Measurements from ENCODE around the gene TSPAN4. TPM values are rescaled to one million over a fixed set of nuclear protein-coding genes. Genes with fewer than 3 reads are reported as not detected.

The TSPAN4 gene
- total RNA-seq, 1 donor from 2014 or later: 10.8 TPM

- intact Hi-C loops (cut with micrococcal nuclease): no loop called here
These were observed 38.7 kb upstream of the TSPAN4 start for GRCh38 chr11:803770-804598.

DNA sequence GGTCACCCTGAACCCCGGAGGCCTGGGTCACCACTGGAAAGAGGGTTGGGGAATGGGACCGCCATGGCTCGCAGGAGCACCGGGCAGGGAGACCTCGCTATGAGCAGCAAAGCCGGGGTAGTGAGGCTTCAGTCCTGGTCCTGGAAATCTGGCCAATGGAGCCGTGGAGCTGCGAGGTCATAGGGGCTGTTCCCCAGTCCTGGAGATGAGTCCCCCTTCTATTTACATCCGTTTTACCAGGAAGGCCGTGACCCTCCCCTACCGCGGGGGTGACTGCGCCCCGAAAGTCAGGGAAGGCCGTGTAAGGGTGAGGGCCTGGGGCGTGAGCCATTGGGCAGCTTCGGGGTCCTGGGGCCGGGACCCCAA, 38.1 kb upstream of the TSPAN4 start:
- intact Hi-C loops (cut with micrococcal nuclease): no loop called here

- intact Hi-C loops (cut with micrococcal nuclease): loop anchor here (1.0 to 5.0 kb wide), 9 partner anchors 11 to 541 kb away; partner anchors contain the start of genes DEAF1, GATD1, PHRF1 and POLR2L
These were observed 34.0 kb upstream of the TSPAN4 start for GRCh38 chr11:808427-809286.

DNA sequence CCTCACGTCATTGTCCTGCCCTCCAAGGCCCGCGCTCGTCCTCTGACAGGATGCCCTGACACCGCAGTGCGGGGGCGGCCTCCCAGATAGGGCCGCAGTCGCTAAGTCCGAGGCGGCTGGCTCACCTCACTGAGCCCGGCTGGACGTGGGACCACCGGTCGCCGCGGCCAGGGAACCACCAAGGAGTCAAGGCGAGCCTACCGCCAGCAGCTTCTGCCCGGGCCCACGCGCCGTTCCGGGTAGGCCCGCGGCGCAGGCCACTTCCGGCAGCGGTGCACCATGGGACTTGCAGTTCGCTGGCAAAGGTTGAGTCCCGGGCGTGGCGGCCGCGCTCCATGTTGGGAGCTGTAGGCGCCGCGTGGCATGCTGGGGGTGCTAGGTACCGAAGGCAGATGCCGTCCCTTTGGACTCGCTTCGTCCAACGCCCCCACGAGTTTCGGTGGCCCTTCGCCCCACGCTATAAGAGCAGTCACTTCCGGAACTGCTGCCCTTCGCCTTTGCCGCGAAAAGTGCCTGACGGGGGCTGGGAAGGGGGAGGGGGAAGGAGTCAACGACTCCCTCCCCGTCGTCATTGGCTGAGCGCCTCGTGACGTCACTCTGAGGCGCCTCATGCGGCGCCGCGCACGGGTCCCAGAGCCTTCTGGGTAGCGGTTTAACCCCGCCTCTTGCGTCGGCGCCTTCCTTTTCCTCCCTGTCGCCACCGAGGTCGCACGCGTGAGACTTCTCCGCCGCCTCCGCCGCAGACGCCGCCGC, 33.2 kb upstream of the TSPAN4 start, which contains the start of gene RPLP2:
RPLP2 (plus strand) TSS at position 681 of the 753 bp plus-strand sequence. CDS start 268 bp downstream, outside the sequence.
- intact Hi-C loops (cut with micrococcal nuclease): loop anchor here (1.0 to 5.0 kb wide), 9 partner anchors 10 to 542 kb away; partner anchors contain the start of genes DEAF1, GATD1, PHRF1 and POLR2L

- intact Hi-C loops (cut with micrococcal nuclease): no loop called here
These were observed 32.5 kb upstream of the TSPAN4 start for GRCh38 chr11:810040-810567.

- intact Hi-C loops (cut with micrococcal nuclease): no loop called here
These were observed 31.0 kb upstream of the TSPAN4 start for GRCh38 chr11:811446-812245.

GRCh38 chr11:812390-812789, 30.3 kb upstream of the TSPAN4 start:
- intact Hi-C loops (cut with micrococcal nuclease): no loop called here

GRCh38 chr11:813072-813455, 29.6 kb upstream of the TSPAN4 start:
- intact Hi-C loops (cut with micrococcal nuclease): no loop called here

DNA sequence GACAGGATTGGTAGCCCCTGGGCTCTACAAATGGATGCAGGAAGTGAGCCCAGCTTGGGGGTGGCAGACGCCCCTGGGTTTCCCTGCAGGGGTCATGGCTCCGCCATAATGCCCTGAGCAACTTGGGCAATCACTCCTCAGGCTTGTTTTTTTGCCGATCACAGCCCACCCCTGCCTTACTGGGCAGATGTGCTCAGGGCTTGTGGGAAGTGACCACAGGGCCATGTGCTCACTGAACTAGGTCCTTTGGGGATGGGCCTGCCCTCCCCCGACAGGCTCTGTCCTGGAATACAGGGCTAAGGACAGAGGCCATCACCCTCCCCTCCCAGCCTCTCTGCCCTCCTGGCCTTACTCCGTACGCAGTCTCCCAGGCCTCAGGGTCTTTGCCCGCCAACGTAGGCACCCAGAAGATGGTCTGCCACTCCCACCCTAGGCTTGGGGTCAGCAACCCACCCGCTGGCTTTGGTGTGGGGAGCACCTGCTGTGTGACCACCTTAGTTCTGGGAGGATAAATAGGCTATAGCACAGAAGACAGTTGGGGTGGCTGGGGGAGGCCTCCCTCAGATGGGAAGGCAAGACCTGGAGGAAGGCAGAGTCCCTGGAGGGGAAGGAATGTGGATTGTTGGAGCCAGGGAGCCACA, 29.1 kb upstream of the TSPAN4 start:
- intact Hi-C loops (cut with micrococcal nuclease): no loop called here

DNA sequence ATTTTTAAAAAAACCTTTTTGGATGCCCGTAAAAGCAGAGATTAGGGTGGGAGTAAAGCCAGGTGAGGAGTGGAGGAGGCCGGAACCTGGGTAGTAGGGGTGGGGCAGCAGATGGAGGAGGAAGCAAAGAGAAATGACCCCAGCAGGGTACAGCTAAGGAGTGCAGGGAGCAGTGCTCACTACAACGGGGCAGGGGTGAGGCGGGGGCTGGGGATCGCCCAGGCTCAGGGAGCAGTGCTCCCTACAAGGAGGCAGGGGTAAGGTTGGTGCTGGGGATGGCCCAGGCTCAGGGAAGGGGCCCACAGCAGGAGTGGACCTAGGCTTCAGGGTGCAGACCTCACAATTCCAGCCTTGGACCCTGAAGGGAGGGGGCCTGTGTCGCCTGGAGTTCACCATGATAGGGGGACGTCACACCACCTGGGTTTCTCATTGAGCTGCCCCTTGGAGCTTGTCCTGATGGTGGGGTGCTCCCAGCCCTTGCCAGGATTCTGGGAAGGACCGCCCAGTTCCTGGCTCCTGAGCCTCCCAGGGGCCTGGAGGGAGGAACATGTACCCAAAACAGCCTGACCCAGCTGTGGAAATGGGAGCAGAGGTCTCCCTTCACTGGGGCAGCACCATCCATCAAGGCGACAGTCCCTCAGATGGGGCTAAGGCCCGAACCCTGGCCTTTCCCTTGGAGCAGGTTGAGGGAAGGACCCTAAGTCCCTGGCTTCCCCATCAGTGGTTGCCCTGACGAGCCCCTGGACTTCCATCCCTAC, 26.8 kb upstream of the TSPAN4 start:
- intact Hi-C loops (cut with micrococcal nuclease): no loop called here

GRCh38 chr11:816433-816779, 26.2 kb upstream of the TSPAN4 start:
- intact Hi-C loops (cut with micrococcal nuclease): no loop called here

DNA sequence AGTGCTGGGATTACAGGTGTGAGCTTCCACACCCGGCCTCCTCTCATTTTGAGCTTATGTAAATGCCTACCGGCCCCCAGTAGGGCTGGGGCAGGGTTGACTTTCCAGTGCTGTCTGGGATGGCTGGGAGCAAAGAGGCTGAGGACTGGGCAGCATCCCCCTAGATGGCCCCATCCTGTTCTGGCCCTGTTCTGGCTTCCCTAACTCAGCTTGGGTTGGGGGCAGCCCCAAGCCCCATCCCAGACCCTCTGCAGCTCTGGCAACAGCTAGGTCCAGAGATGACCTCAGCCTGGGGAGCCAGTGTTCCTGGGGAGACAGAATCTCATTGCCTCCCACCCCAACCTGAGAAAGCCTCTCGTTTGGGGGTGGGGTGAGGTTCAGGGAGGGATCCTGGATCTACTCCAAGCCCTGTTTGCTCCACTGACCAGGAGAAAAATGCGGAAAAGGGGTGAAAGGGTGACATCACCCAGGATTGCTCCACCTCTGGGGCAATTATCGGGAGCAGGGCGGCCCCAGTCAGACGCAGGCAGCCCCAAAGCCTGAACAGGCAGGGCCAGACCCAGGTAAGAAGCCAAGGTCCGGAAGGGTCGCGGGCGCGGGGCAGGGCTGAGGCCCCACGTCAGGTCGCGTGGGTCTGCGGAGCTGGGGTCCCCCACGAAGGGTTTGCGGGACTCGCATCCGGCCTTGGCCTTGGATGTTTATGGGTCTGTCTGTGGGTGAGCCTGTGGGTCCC, 24.1 kb upstream of the TSPAN4 start, which contains the start of gene PNPLA2:
PNPLA2 (plus strand) TSS at position 519 of the 733 bp plus-strand sequence. CDS start 805 bp downstream, outside the sequence.
- intact Hi-C loops (cut with micrococcal nuclease): loop anchor here (1.0 kb wide), 3 partner anchors 9 to 24 kb away; partner anchors contain the start of genes PIDD1, POLR2L, RPLP2 and TSPAN4

DNA sequence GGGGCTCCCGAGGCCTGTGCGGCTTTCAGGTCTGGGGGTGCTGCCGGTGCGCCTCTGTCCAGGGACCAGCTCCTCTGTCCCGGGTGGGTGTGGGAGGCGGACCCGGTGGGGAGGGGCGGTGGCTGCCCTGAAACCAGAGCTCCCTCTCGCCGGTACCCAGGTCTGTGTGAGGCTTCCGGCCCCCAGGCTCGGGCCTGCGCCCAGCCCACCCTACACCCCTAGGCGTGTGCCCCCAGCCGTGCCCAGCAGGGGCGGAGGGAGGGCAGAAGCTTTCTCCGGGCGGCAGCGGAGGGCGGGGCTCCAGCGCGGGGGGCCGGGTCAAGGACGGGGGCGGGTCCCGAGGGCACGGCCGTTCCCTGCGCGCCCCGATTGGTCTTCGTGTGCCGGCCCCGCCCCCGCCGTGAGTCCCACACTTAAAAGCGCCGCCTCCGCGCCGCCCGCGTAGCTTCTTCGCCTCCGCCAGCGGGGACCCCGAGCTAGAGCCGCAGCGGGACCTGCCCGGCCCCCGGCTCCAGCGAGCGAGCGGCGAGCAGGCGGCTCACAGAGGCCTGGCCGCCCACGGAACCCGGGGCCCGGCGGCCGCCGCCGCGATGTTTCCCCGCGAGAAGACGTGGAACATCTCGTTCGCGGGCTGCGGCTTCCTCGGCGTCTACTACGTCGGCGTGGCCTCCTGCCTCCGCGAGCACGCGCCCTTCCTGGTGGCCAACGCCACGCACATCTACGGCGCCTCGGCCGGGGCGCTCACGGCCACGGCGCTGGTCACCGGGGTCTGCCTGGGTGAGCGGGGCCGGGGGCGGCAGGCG, 23.3 kb upstream of the TSPAN4 start:
- intact Hi-C loops (cut with micrococcal nuclease): loop anchor here (1.0 kb wide), 3 partner anchors 10 to 23 kb away; partner anchors contain the start of genes PIDD1, POLR2L, RPLP2 and TSPAN4

GRCh38 chr11:819943-820649, 22.6 kb upstream of the TSPAN4 start:
- intact Hi-C loops (cut with micrococcal nuclease): loop anchor here (1.0 kb wide), 5 partner anchors 10 to 23 kb away; partner anchors contain the start of genes PIDD1, POLR2L, RPLP2 and TSPAN4

DNA sequence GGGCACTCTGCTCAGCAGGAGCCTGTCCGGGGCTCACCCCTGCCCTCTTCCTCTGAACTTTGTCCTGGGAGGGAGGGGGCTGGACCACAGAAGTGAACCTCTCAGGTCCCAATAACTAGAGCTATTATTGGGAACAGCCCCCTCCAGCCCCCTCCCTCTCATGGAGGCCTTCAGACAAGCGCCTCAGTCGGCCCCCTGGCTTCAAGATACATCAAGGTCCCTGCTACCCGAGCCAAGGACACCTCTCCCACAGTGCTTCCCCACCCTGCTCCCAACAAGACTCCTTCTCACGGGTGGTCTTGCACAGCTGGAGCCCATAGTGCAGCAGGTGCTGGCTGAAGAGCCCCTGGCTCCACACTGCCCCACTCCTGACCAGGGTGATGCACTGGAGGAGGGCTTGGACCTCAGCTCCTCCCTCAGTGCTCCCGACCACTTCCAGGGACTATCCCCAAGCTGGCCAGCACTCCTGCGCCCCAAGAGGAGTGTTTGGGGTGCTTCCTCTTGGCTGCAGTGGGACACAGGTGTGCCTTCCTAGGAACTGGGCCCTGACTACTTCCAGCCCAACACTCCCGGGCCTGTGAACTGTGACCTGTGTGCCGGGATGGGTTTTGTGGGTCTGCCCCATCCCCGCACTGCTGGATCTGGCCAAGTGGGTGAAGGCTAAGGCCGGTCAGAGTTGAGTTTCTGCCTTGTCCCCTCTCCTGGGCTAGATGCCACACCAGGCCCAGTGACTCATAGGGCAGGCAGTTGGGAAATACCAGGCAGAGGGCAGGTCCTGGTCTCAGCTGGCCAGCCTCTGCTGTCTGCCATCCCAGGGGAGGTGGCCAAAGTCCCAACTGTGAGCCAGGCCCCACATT, 21.8 kb upstream of the TSPAN4 start:
- intact Hi-C loops (cut with micrococcal nuclease): loop anchor here (1.0 kb wide), 2 partner anchors 9 to 24 kb away; no protein-coding TSS in a partner anchor
